Inflammatory macrophage treated with lipopolysaccharide for 4 hours (primary cell): ENCODE data around the gene OR2W1.

Experiments used
- DNase-seq: peaks from one replicate; pipeline ENCODE4 v3.0.0-alpha.2; 2020

Gene OR2W1

GRCh38 chr6:29045075-29045474 is at the start of gene OR2W1:
OR2W1 (minus strand) TSS chr6:29045175; CDS start chr6:29045175, 0 bp downstream.
- no peak for DNase-seq

- DNase-seq = no peak
Measured at GRCh38 chr6:29092957-29093356, 48.0 kb upstream of the OR2W1 start.

- DNase-seq = no peak
Measured at GRCh38 chr6:29087213-29087612, 42.2 kb upstream of the OR2W1 start, which contains the start of gene OR2B3. OR2B3 (minus strand) TSS chr6:29087313; CDS start chr6:29087248, 65 bp downstream.

- no peak for DNase-seq
Measured at GRCh38 chr6:29082457-29082856, 37.5 kb upstream of the OR2W1 start.

- DNase-seq = no peak
Measured at GRCh38 chr6:29081312-29081711, 36.3 kb upstream of the OR2W1 start.

GRCh38 chr6:29079203-29079602 is 34.2 kb upstream of the OR2W1 start:
- DNase-seq = no peak

GRCh38 chr6:29071831-29072723 is 27.1 kb upstream of the OR2W1 start:
- DNase-seq = peak; percentile 10

- no peak for DNase-seq
Measured at GRCh38 chr6:29051680-29052079, 6.7 kb upstream of the OR2W1 start.

GRCh38 chr6:29035951-29036350 is 9.0 kb downstream of the OR2W1 start:
- no peak for DNase-seq

- no peak for DNase-seq
Measured at GRCh38 chr6:29028821-29029220, 16.2 kb downstream of the OR2W1 start.

GRCh38 chr6:29025927-29026585 is 18.9 kb downstream of the OR2W1 start:
- DNase-seq = no peak

GRCh38 chr6:29021434-29021833 is 23.5 kb downstream of the OR2W1 start:
- no peak for DNase-seq

- no peak for DNase-seq
Measured at GRCh38 chr6:29019629-29020028, 25.3 kb downstream of the OR2W1 start.

- DNase-seq = no peak
Measured at GRCh38 chr6:29017428-29017802, 27.6 kb downstream of the OR2W1 start.

- peak; percentile 72 for DNase-seq
Measured at GRCh38 chr6:29016559-29017427, 28.2 kb downstream of the OR2W1 start.

- DNase-seq = no peak
Measured at GRCh38 chr6:29014729-29015608, 30.0 kb downstream of the OR2W1 start.

- peak; percentile 42 for DNase-seq
Measured at GRCh38 chr6:29011276-29011734, 33.7 kb downstream of the OR2W1 start.

- no peak for DNase-seq
Measured at GRCh38 chr6:29009358-29009757, 35.6 kb downstream of the OR2W1 start.

GRCh38 chr6:29008089-29008488 is 36.9 kb downstream of the OR2W1 start:
- no peak for DNase-seq

GRCh38 chr6:29005183-29005885 is 39.6 kb downstream of the OR2W1 start, which contains the start of gene ZNF311:
ZNF311 (minus strand) TSS chr6:29005315; CDS start chr6:29003954, 1,361 bp downstream.
- DNase-seq = peak; percentile 82

GRCh38 chr6:28996844-28997510 is 48.0 kb downstream of the OR2W1 start:
- no peak for DNase-seq
